Breast epithelium (tissue), 3 donors: ENCODE measurements around the gene KCNA2.

Source experiments
- POLR2A ChIP-seq: fragments of 450-650 bp; IDR thresholded peaks from one replicate; pipeline ENCODE4 v1.6.1; 2016; ENCODE audit warnings: antibody characterized with exemption, mild to moderate bottlenecking, moderate library complexity
- POLR2AphosphoS5 ChIP-seq, 3 donors: sonication (generic); formaldehyde crosslinking; IDR thresholded peaks; one replicate each; pipeline ENCODE4 v1.6.1; 2017; ENCODE audit warnings: antibody characterized with exemption in 3 of 3
- TF ChIP-seq, protein P1 (sequence below), 3 donors: fragments of 450-650 bp; IDR thresholded peaks; one replicate each; pipeline ENCODE4 v1.5.1; 2016 to 2017; ENCODE audit warnings: antibody characterized with exemption in 3 of 3, mild to moderate bottlenecking in 3 of 3, moderate library complexity in 3 of 3

DNA sequence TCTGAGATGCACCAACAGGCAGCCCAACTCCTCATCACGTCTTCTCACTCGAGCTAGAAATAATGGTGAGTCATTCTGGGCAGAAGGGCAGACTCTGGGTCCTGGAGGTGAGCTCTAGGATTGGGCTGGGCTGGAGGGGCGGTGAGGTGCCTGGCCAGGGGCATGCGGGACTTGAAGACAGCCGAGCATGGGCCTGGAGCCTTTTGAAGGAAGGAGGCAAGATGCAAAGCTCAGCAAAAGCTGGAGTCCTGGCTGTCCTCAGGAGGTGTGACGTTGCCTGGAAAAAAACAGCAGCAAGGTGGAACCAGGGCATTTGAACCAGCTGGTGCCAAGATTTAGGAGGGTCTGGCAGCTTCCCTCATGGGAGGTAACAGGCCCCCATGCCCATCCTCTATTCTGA is 712 bp downstream of the KCNA2 start:
- TF ChIP-seq, protein P1, sequence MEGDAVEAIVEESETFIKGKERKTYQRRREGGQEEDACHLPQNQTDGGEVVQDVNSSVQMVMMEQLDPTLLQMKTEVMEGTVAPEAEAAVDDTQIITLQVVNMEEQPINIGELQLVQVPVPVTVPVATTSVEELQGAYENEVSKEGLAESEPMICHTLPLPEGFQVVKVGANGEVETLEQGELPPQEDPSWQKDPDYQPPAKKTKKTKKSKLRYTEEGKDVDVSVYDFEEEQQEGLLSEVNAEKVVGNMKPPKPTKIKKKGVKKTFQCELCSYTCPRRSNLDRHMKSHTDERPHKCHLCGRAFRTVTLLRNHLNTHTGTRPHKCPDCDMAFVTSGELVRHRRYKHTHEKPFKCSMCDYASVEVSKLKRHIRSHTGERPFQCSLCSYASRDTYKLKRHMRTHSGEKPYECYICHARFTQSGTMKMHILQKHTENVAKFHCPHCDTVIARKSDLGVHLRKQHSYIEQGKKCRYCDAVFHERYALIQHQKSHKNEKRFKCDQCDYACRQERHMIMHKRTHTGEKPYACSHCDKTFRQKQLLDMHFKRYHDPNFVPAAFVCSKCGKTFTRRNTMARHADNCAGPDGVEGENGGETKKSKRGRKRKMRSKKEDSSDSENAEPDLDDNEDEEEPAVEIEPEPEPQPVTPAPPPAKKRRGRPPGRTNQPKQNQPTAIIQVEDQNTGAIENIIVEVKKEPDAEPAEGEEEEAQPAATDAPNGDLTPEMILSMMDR (IDR thresholded peaks at IDR 0.05): no peak
- TF ChIP-seq POLR2A: no peak
- no peak for TF ChIP-seq POLR2AphosphoS5 (IDR thresholded peaks at IDR 0.05)
